Measurements from ENCODE around the gene NUDCD3. TPM values are rescaled to one million over a fixed set of nuclear protein-coding genes. Genes with fewer than 3 reads are reported as not detected.

Gene NUDCD3
- total RNA-seq, 4 donors from 2014 or later, result 54.3 to 101 (median 64.4) TPM

- Histone ChIP-seq H3K9me3 (no peaks in the 10 kb centered on the region), H3K4me3 (no peak overlapping the region), H3K27ac (no peak overlapping the region), H3K36me3 (no peaks in the 10 kb centered on the region), H3K27me3 (no peaks in the 10 kb centered on the region), H3K4me1 (no peaks in the 10 kb centered on the region)
- 52% methylated on average over 3 of the region's 3 CpGs for WGBS
- TF ChIP-seq EP300 (IDR thresholded peaks at IDR 0.05), result no peak
- TF ChIP-seq CTCF (IDR thresholded peaks at IDR 0.05), result no peak
- no peak for TF ChIP-seq POLR2A (IDR thresholded peaks at IDR 0.05)
- no peak for TF ChIP-seq POLR2AphosphoS5 (IDR thresholded peaks at IDR 0.05)
- DNase-seq (ENCODE audit: low spot score in 2 of 2), result no peak
Measured at GRCh38 chr7:44505595-44505994, 15.1 kb upstream of the NUDCD3 start.

- TF ChIP-seq EP300 (IDR thresholded peaks at IDR 0.05), result no peak
- TF ChIP-seq CTCF (IDR thresholded peaks at IDR 0.05), result no peak
- no peak for TF ChIP-seq POLR2AphosphoS5 (IDR thresholded peaks at IDR 0.05)
- no peaks in the 10 kb centered on the region for H3K36me3 ChIP-seq
- DNase-seq (ENCODE audit: low spot score in 2 of 2), result no peak
- 67% methylated on average over 4 of the region's 4 CpGs for WGBS
- H3K4me1 ChIP-seq, result no peaks in the 10 kb centered on the region
- H3K27me3 ChIP-seq, result peaks cover 23% of the 10 kb centered on the region
- H3K9me3 ChIP-seq, result no peaks in the 10 kb centered on the region
- H3K27ac ChIP-seq, result no peak overlapping the region
- H3K4me3 ChIP-seq, result no peak overlapping the region
Measured at GRCh38 chr7:44498230-44498954, 7.9 kb upstream of the NUDCD3 start.

- 94% methylated on average over 5 of the region's 5 CpGs for WGBS
- DNase-seq (ENCODE audit: low spot score in 2 of 2), result no peak
- Histone ChIP-seq H3K4me1 (no peaks in the 10 kb centered on the region), H3K27me3 (peaks cover 24% of the 10 kb centered on the region), H3K27ac (no peak overlapping the region), H3K4me3 (no peak overlapping the region), H3K36me3 (no peaks in the 10 kb centered on the region), H3K9me3 (no peaks in the 10 kb centered on the region)
- TF ChIP-seq POLR2A (IDR thresholded peaks at IDR 0.05) (no peak), EP300 (IDR thresholded peaks at IDR 0.05) (no peak), POLR2AphosphoS5 (IDR thresholded peaks at IDR 0.05) (no peak), CTCF (IDR thresholded peaks at IDR 0.05) (no peak)
Measured at GRCh38 chr7:44497155-44498027, 6.9 kb upstream of the NUDCD3 start.

- no peak for DNase-seq (ENCODE audit: low spot score in 2 of 2)
- Histone ChIP-seq H3K27me3 (peaks cover 24% of the 10 kb centered on the region), H3K4me3 (no peak overlapping the region), H3K27ac (no peak overlapping the region), H3K36me3 (no peaks in the 10 kb centered on the region), H3K9me3 (no peaks in the 10 kb centered on the region), H3K4me1 (no peaks in the 10 kb centered on the region)
- no peak for TF ChIP-seq POLR2A (IDR thresholded peaks at IDR 0.05)
- TF ChIP-seq EP300 (IDR thresholded peaks at IDR 0.05), result no peak
- TF ChIP-seq POLR2AphosphoS5 (IDR thresholded peaks at IDR 0.05), result no peak
- TF ChIP-seq CTCF (IDR thresholded peaks at IDR 0.05), result no peak
- 93% methylated on average over 1 of the region's 1 CpG for WGBS
Measured at GRCh38 chr7:44496385-44496784, 5.9 kb upstream of the NUDCD3 start.

GRCh38 chr7:44494960-44495359, 4.5 kb upstream of the NUDCD3 start:
- Histone ChIP-seq H3K36me3 (no peaks in the 10 kb centered on the region), H3K9me3 (no peaks in the 10 kb centered on the region), H3K4me3 (no peak overlapping the region), H3K27me3 (peaks cover 24% of the 10 kb centered on the region), H3K4me1 (no peaks in the 10 kb centered on the region), H3K27ac (no peak overlapping the region)
- DNase-seq (ENCODE audit: low spot score in 2 of 2), result no peak
- WGBS, result 75% methylated on average over 2 of the region's 2 CpGs
- TF ChIP-seq EP300 (IDR thresholded peaks at IDR 0.05) (no peak), POLR2AphosphoS5 (IDR thresholded peaks at IDR 0.05) (no peak), CTCF (IDR thresholded peaks at IDR 0.05) (no peak), POLR2A (IDR thresholded peaks at IDR 0.05) (no peak)

All from suprapubic skin (tissue), 4 donors.